ENCODE measurements around the gene NUAK2.
"Not testable (repeated sequence)": the region's sequence is repeated elsewhere in the genome, so short reads cannot be mapped to it uniquely, and the experiment has no call there.

Gene NUAK2

GRCh38 chr1:205301205-205301821, 20.2 kb downstream of the NUAK2 start:
- Mint-ChIP-seq H3K4me1 (peaks cover 49% of the 10 kb centered on the region), H3K9me3 (no peaks in the 10 kb centered on the region), H3K4me3 (no peak overlapping the region), H3K36me3 (ENCODE audit: low read depth) (peaks cover 12% of the 10 kb centered on the region), H3K27ac (no peak overlapping the region), H3K27me3 (no peaks in the 10 kb centered on the region)
- DNase-seq, result no peak
- no peak for ATAC-seq

GRCh38 chr1:205300149-205300548, 21.4 kb downstream of the NUAK2 start:
- H3K9me3 Mint-ChIP-seq, result no peaks in the 10 kb centered on the region
- H3K4me1 Mint-ChIP-seq, result peaks cover 57% of the 10 kb centered on the region
- H3K36me3 Mint-ChIP-seq (ENCODE audit: low read depth), result peaks cover 9% of the 10 kb centered on the region
- no peaks in the 10 kb centered on the region for H3K27me3 Mint-ChIP-seq
- H3K4me3 Mint-ChIP-seq, result no peak overlapping the region
- DNase-seq (no peak), ATAC-seq (no peak)
- no peak overlapping the region for H3K27ac Mint-ChIP-seq

- no peak for DNase-seq
- peaks cover 4% of the 10 kb centered on the region for H3K36me3 Mint-ChIP-seq (ENCODE audit: low read depth)
- no peak overlapping the region for H3K4me3 Mint-ChIP-seq
- no peak overlapping the region for H3K27ac Mint-ChIP-seq
- peaks cover 2% of the 10 kb centered on the region for H3K27me3 Mint-ChIP-seq
- peaks cover 60% of the 10 kb centered on the region for H3K4me1 Mint-ChIP-seq
- no peak for ATAC-seq
- no peaks in the 10 kb centered on the region for H3K9me3 Mint-ChIP-seq
Observed at GRCh38 chr1:205298191-205298994, 23.2 kb downstream of the NUAK2 start.

- H3K36me3 Mint-ChIP-seq (ENCODE audit: low read depth); H3K27ac Mint-ChIP-seq; ATAC-seq; DNase-seq; H3K27me3 Mint-ChIP-seq; H3K4me3 Mint-ChIP-seq; H3K9me3 Mint-ChIP-seq: not testable (repeated sequence)
- H3K4me1 Mint-ChIP-seq, result peaks cover 62% of the 10 kb centered on the region
Observed at GRCh38 chr1:205297546-205298177, 23.9 kb downstream of the NUAK2 start.

GRCh38 chr1:205296154-205296553, 25.4 kb downstream of the NUAK2 start:
- ATAC-seq (no peak), DNase-seq (no peak)
- Mint-ChIP-seq H3K27me3 (peaks cover 2% of the 10 kb centered on the region), H3K4me3 (no peak overlapping the region), H3K9me3 (no peaks in the 10 kb centered on the region), H3K27ac (no peak overlapping the region), H3K36me3 (ENCODE audit: low read depth) (no peaks in the 10 kb centered on the region), H3K4me1 (peaks cover 68% of the 10 kb centered on the region)

- Mint-ChIP-seq H3K4me3 (no peak overlapping the region), H3K4me1 (peaks cover 62% of the 10 kb centered on the region), H3K27me3 (peaks cover 2% of the 10 kb centered on the region), H3K27ac (no peak overlapping the region), H3K36me3 (ENCODE audit: low read depth) (no peaks in the 10 kb centered on the region), H3K9me3 (no peaks in the 10 kb centered on the region)
- ATAC-seq, result no peak
- no peak for DNase-seq
Observed at GRCh38 chr1:205294934-205295333, 26.6 kb downstream of the NUAK2 start.

- no peak for ATAC-seq
- Mint-ChIP-seq H3K27ac (peak overlapping the region; percentile 52), H3K36me3 (ENCODE audit: low read depth) (no peaks in the 10 kb centered on the region), H3K4me1 (peaks cover 63% of the 10 kb centered on the region), H3K4me3 (no peak overlapping the region), H3K9me3 (no peaks in the 10 kb centered on the region), H3K27me3 (peaks cover 3% of the 10 kb centered on the region)
- DNase-seq, result no peak
Observed at GRCh38 chr1:205294175-205294917, 27.2 kb downstream of the NUAK2 start.

- H3K27me3 Mint-ChIP-seq, result peaks cover 3% of the 10 kb centered on the region
- ATAC-seq, result no peak
- H3K36me3 Mint-ChIP-seq (ENCODE audit: low read depth), result no peaks in the 10 kb centered on the region
- DNase-seq, result no peak
- no peak overlapping the region for H3K27ac Mint-ChIP-seq
- H3K9me3 Mint-ChIP-seq, result no peaks in the 10 kb centered on the region
- peaks cover 69% of the 10 kb centered on the region for H3K4me1 Mint-ChIP-seq
- H3K4me3 Mint-ChIP-seq, result no peak overlapping the region
Observed at GRCh38 chr1:205293350-205294074, 28.0 kb downstream of the NUAK2 start.

- H3K27me3 Mint-ChIP-seq, result peaks cover 4% of the 10 kb centered on the region
- no peaks in the 10 kb centered on the region for H3K9me3 Mint-ChIP-seq
- H3K27ac Mint-ChIP-seq, result no peak overlapping the region
- no peak overlapping the region for H3K4me3 Mint-ChIP-seq
- DNase-seq (no peak), ATAC-seq (no peak)
- no peaks in the 10 kb centered on the region for H3K36me3 Mint-ChIP-seq (ENCODE audit: low read depth)
- H3K4me1 Mint-ChIP-seq, result peaks cover 73% of the 10 kb centered on the region
Observed at GRCh38 chr1:205291596-205291995, 29.9 kb downstream of the NUAK2 start.

GRCh38 chr1:205287767-205288559, 33.6 kb downstream of the NUAK2 start:
- peaks cover 6% of the 10 kb centered on the region for H3K27me3 Mint-ChIP-seq
- no peaks in the 10 kb centered on the region for H3K9me3 Mint-ChIP-seq
- ATAC-seq (peak; percentile 78), DNase-seq (peak; percentile 82)
- peak overlapping the region; percentile 45 for H3K4me3 Mint-ChIP-seq
- H3K27ac Mint-ChIP-seq, result peak overlapping the region; percentile 85
- no peaks in the 10 kb centered on the region for H3K36me3 Mint-ChIP-seq (ENCODE audit: low read depth)
- peaks cover 79% of the 10 kb centered on the region for H3K4me1 Mint-ChIP-seq

GRCh38 chr1:205287076-205287475, 34.5 kb downstream of the NUAK2 start:
- H3K27me3 Mint-ChIP-seq, result peaks cover 6% of the 10 kb centered on the region
- H3K4me1 Mint-ChIP-seq, result peaks cover 84% of the 10 kb centered on the region
- H3K9me3 Mint-ChIP-seq, result no peaks in the 10 kb centered on the region
- H3K27ac Mint-ChIP-seq, result no peak overlapping the region
- no peak overlapping the region for H3K4me3 Mint-ChIP-seq
- H3K36me3 Mint-ChIP-seq (ENCODE audit: low read depth), result no peaks in the 10 kb centered on the region
- ATAC-seq, result no peak
- DNase-seq, result no peak

- H3K9me3 Mint-ChIP-seq, result no peaks in the 10 kb centered on the region
- no peaks in the 10 kb centered on the region for H3K36me3 Mint-ChIP-seq (ENCODE audit: low read depth)
- H3K27ac Mint-ChIP-seq, result peak overlapping the region; percentile 92
- peaks cover 78% of the 10 kb centered on the region for H3K4me1 Mint-ChIP-seq
- DNase-seq, result peak; percentile 86
- peaks cover 6% of the 10 kb centered on the region for H3K27me3 Mint-ChIP-seq
- peak overlapping the region; percentile 62 for H3K4me3 Mint-ChIP-seq
- peak; percentile 10 for ATAC-seq
Observed at GRCh38 chr1:205286335-205286950, 35.1 kb downstream of the NUAK2 start.
